ENCODE results near the gene RIPK1. TPM values are rescaled to one million over a fixed set of nuclear protein-coding genes. Genes with fewer than 3 reads are reported as not detected.

RIPK1 gene
- total and polyA plus RNA-seq, 9 of the 15 experiments (the other 6 are each of a cell fraction or from before 2014, with no cell fraction given): 3.8 to 24.9 (median 17.7) TPM

DNA sequence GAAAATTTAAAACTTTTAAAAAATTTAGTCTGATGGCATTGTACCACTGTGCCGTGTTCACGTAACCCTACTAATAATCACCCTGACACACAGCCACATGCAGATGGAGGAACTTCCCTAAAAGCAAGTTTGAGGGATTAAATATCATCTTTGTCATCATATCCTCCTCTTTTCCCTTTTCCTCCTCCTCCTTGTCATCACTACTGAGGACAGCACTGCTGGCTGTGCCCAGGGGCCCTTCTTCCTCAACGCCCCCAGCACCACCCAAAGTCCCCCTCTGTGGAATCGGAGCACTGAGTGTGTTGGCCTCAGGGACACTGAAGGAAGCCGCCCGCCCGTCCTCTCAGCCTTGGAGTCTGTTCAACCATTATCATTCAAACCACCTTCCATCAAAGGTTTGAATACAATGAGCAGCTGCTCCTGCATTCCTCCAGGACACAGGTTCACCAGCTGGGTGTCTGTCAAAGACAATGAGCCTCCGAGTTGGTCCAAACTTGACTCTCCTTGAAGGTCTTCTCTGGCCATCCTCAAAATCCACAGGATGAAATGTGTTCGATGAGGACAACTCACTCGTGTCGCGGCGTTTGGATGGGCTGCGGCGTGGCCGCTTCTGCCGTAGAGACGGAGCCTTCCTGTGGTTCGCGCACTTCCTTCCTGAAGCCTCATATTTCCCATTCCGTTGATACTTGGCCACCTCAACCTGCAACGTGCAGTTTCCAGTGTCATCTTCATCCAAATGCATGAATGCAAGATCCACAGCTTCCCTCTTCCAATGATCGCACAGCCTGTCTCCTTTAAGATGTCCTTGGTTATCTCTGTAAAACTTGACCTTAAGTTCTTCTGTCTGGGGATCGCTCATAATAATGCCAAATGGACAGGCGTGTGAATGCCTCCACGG lies 45.3 kb upstream of the RIPK1 start (continued):
- TF ChIP-seq, protein P1, sequence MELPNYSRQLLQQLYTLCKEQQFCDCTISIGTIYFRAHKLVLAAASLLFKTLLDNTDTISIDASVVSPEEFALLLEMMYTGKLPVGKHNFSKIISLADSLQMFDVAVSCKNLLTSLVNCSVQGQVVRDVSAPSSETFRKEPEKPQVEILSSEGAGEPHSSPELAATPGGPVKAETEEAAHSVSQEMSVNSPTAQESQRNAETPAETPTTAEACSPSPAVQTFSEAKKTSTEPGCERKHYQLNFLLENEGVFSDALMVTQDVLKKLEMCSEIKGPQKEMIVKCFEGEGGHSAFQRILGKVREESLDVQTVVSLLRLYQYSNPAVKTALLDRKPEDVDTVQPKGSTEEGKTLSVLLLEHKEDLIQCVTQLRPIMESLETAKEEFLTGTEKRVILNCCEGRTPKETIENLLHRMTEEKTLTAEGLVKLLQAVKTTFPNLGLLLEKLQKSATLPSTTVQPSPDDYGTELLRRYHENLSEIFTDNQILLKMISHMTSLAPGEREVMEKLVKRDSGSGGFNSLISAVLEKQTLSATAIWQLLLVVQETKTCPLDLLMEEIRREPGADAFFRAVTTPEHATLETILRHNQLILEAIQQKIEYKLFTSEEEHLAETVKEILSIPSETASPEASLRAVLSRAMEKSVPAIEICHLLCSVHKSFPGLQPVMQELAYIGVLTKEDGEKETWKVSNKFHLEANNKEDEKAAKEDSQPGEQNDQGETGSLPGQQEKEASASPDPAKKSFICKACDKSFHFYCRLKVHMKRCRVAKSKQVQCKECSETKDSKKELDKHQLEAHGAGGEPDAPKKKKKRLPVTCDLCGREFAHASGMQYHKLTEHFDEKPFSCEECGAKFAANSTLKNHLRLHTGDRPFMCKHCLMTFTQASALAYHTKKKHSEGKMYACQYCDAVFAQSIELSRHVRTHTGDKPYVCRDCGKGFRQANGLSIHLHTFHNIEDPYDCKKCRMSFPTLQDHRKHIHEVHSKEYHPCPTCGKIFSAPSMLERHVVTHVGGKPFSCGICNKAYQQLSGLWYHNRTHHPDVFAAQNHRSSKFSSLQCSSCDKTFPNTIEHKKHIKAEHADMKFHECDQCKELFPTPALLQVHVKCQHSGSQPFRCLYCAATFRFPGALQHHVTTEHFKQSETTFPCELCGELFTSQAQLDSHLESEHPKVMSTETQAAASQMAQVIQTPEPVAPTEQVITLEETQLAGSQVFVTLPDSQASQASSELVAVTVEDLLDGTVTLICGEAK (IDR thresholded peaks at IDR 0.05): no peak
- TF ChIP-seq, protein P1 (CRISPR knock-in tag; IDR thresholded peaks at IDR 0.05): no peak
- no peak for TF ChIP-seq ZNF561 (CRISPR knock-in tag; conservative IDR thresholded peaks at IDR 0.05)
- TF ChIP-seq HNRNPLL (IDR thresholded peaks at IDR 0.05; ENCODE audit: low read depth, low read length, poor library complexity, severe bottlenecking): peak; percentile 40
- TF ChIP-seq THAP12 (CRISPR knock-in tag; IDR thresholded peaks at IDR 0.05): peak; percentile 28; the same call in 1 of the 2 replicates
- TF ChIP-seq ZBTB7A (IDR thresholded peaks at IDR 0.05; ENCODE audit: borderline replicate concordance, control insufficient read depth, low read depth, low read length): 0 out of 2 replicates have a peak, but pooled peaks have one; percentile 25
- peak; percentile 68 for TF ChIP-seq CHD1 (IDR thresholded peaks at IDR 0.05; ENCODE audit: low read length)
- peak; percentile 38; the same call in 1 of the 2 replicates for TF ChIP-seq MYC (IDR thresholded peaks at IDR 0.05; ENCODE audit: low read depth, low read length)
- no peak for TF ChIP-seq MYC (CRISPR knock-in tag; IDR thresholded peaks at IDR 0.05; ENCODE audit: borderline replicate concordance, low read depth)
- TF ChIP-seq ZKSCAN8 (CRISPR knock-in tag; IDR thresholded peaks at IDR 0.05): 0 out of 2 replicates have a peak, but pooled peaks have one; percentile 48
- TF ChIP-seq, protein P2, sequence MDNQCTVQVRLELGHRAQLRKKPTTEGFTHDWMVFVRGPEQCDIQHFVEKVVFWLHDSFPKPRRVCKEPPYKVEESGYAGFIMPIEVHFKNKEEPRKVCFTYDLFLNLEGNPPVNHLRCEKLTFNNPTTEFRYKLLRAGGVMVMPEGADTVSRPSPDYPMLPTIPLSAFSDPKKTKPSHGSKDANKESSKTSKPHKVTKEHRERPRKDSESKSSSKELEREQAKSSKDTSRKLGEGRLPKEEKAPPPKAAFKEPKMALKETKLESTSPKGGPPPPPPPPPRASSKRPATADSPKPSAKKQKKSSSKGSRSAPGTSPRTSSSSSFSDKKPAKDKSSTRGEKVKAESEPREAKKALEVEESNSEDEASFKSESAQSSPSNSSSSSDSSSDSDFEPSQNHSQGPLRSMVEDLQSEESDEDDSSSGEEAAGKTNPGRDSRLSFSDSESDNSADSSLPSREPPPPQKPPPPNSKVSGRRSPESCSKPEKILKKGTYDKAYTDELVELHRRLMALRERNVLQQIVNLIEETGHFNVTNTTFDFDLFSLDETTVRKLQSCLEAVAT (IDR thresholded peaks at IDR 0.05): peak in 1 of 2 experiments; percentile 3; a peak in 1 of 4 replicates
